Astrocyte (in vitro differentiated cells and primary cell): ENCODE data around the gene MSL2.

Experiments used
- CTCF ChIP-seq: IDR thresholded peaks from 2 replicates; pipeline ENCODE4 v1.5.1; 2011; ENCODE audit warnings: low read depth, mild to moderate bottlenecking, inconsistent platforms, low read length, moderate library complexity; ENCODE audit not compliant: insufficient read depth
- EZH2 ChIP-seq: IDR thresholded peaks from 2 replicates; pipeline ENCODE4 v1.6.1; 2012; ENCODE audit warnings: mild to moderate bottlenecking, low read length, inconsistent platforms; ENCODE audit not compliant: insufficient read depth

- TF ChIP-seq CTCF: no peak
- no peak for TF ChIP-seq EZH2
Observed at GRCh38 chr3:136171097-136171542, 25.0 kb downstream of the MSL2 start.
